BJ (cell line): ENCODE measurements around the gene GAS2L1. TPM values are rescaled to one million over a fixed set of nuclear protein-coding genes. Genes with fewer than 3 reads are reported as not detected.

ENCODE experiments used
- CTCF ChIA-PET: fragments of 350-600 bp; formaldehyde crosslinking; extraction: SDS; loops from one replicate; lab custom pipeline; 2021; ENCODE audit warnings: antibody characterized with exemption, inconsistent platforms; lab: Yijun Ruan, JAX
- POLR2A ChIA-PET: fragments of 300-600 bp; sonication (Branson Sonifier 250); formaldehyde crosslinking; extraction: SDS; loops from one replicate; lab custom pipeline; 2021; ENCODE audit warnings: antibody characterized with exemption; lab: Charles Lee
- DNase-seq: peaks from one replicate; pipeline ENCODE4 v3.0.0-alpha.2; 2011; ENCODE audit warnings: low read depth
- H3K27me3 ChIP-seq: 2 replicates; pipeline ENCODE4 v1.6.0; 2011; ENCODE audit warnings: low read length; ENCODE audit not compliant: control insufficient read depth, insufficient read depth
- H3K36me3 ChIP-seq: 2 replicates; pipeline ENCODE4 v1.5.1; 2011; ENCODE audit warnings: low read length; ENCODE audit not compliant: control insufficient read depth, insufficient read depth
- H3K4me3 ChIP-seq: 2 replicates; pipeline ENCODE4 v1.5.1; 2011; ENCODE audit warnings: low read depth, mild to moderate bottlenecking, control low read depth, low read length
- polyA plus RNA-seq: library from polyadenylated mRNA; depleted of rRNA; stranded (reverse); fragments of >200 nt; gene quantifications from 2 replicates; pipeline ENCODE4 v1.2.3, GENCODE V29; 2011
- TF ChIP-seq, protein P1 (sequence below): IDR thresholded peaks from 2 replicates; pipeline ENCODE4 v1.5.1; 2011; ENCODE audit warnings: low read depth, mild to moderate bottlenecking, control low read depth, inconsistent platforms, low read length, moderate library complexity; ENCODE audit not compliant: insufficient read depth

GAS2L1 gene
- polyA plus RNA-seq, 1 experiment: 17.0 TPM

- no peak for DNase-seq
- H3K27me3 ChIP-seq: no peaks in the 10 kb centered on the region
- TF ChIP-seq, protein P1, sequence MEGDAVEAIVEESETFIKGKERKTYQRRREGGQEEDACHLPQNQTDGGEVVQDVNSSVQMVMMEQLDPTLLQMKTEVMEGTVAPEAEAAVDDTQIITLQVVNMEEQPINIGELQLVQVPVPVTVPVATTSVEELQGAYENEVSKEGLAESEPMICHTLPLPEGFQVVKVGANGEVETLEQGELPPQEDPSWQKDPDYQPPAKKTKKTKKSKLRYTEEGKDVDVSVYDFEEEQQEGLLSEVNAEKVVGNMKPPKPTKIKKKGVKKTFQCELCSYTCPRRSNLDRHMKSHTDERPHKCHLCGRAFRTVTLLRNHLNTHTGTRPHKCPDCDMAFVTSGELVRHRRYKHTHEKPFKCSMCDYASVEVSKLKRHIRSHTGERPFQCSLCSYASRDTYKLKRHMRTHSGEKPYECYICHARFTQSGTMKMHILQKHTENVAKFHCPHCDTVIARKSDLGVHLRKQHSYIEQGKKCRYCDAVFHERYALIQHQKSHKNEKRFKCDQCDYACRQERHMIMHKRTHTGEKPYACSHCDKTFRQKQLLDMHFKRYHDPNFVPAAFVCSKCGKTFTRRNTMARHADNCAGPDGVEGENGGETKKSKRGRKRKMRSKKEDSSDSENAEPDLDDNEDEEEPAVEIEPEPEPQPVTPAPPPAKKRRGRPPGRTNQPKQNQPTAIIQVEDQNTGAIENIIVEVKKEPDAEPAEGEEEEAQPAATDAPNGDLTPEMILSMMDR: no peak
- peaks cover 39% of the 10 kb centered on the region for H3K36me3 ChIP-seq
- ChIA-PET CTCF (interaction anchor here (1.0 to 1.5 kb wide), 2 partner anchors 8 to 57 kb away, joined by 3 to 6 read pairs; no protein-coding TSS in a partner anchor), POLR2A (no interaction called here)
- H3K4me3 ChIP-seq: no peak overlapping the region
These were observed 5.4 kb upstream of the GAS2L1 start for GRCh38 chr22:29300807-29301601.

- no peak for DNase-seq
- TF ChIP-seq, protein P1: no peak
- ChIA-PET CTCF (interaction anchor here (1.0 to 1.5 kb wide), 2 partner anchors 9 to 56 kb away, joined by 3 to 6 read pairs; no protein-coding TSS in a partner anchor), POLR2A (no interaction called here)
- Histone ChIP-seq H3K4me3 (no peak overlapping the region), H3K36me3 (peaks cover 33% of the 10 kb centered on the region), H3K27me3 (no peaks in the 10 kb centered on the region)
These were observed 4.6 kb upstream of the GAS2L1 start for GRCh38 chr22:29301716-29302401.

DNA sequence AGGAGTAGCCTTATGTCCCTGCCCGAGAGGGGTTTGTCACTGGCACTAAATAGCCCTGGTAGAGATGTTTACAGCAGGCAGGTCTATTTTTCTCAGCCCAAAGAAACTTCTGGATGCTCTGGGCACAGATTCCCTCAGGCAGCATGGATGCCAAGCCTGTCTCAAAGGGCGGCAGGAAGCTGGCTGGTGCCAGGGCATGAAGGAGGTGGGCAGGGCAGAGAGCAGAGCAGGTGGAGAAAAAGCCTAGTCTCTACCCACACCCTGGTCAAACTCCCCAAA lies 4.1 kb upstream of the GAS2L1 start:
- TF ChIP-seq, protein P1: no peak
- no peak for DNase-seq
- Histone ChIP-seq H3K27me3 (no peaks in the 10 kb centered on the region), H3K36me3 (peaks cover 28% of the 10 kb centered on the region), H3K4me3 (no peak overlapping the region)
- CTCF ChIA-PET: interaction anchor here (1.5 kb wide), 1 partner anchor 9 kb away, joined by 3 read pairs; no protein-coding TSS in a partner anchor
- POLR2A ChIA-PET: no interaction called here

- ChIA-PET POLR2A (no interaction called here), CTCF (interaction anchor here (0.8 to 1.5 kb wide), 2 partner anchors 10 to 54 kb away, joined by 3 read pairs; no protein-coding TSS in a partner anchor)
- H3K4me3 ChIP-seq: no peak overlapping the region
- H3K27me3 ChIP-seq: no peaks in the 10 kb centered on the region
- TF ChIP-seq, protein P1: no peak
- DNase-seq: no peak
- H3K36me3 ChIP-seq: peaks cover 24% of the 10 kb centered on the region
These were observed 3.6 kb upstream of the GAS2L1 start for GRCh38 chr22:29302681-29303465.
